ENCODE results near the gene TSR2.

Gene TSR2

GRCh38 chrX:54415534-54416350 is 24.5 kb upstream of the TSR2 start:
- Histone ChIP-seq H3K4me3 (ENCODE audit: low read depth, low read length) (no peak overlapping the region), H3K9me3 (no peaks in the 10 kb centered on the region), H3K27me3 (no peaks in the 10 kb centered on the region), H3K36me3 (no peaks in the 10 kb centered on the region), H3K4me1 (no peaks in the 10 kb centered on the region)
- no peak for DNase-seq
- no peak for TF ChIP-seq CTCF (IDR thresholded peaks at IDR 0.05; ENCODE audit: low read depth, low read length)

DNA sequence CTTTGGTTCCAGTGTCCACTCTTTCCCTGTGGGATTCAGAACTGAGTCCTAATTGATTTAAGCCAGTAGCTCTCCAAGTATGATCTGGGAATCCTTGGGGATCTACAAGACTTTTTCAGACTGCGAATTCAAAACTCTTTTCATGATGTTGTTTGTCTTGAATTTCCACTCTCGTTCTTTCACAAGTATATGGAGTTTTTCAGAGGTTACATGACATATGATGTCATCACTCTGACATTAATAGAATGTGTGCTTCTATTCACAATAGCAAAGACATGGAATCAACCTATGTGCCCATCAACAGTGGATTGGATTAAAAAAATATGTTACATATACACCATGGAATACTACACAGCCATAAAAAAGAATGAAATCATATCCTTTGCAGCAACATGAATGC is 23.2 kb upstream of the TSR2 start:
- no peaks in the 10 kb centered on the region for H3K4me1 ChIP-seq

GRCh38 chrX:54419559-54420302 is 20.5 kb upstream of the TSR2 start:
- H3K9me3 ChIP-seq: no peaks in the 10 kb centered on the region
- H3K4me1 ChIP-seq: no peaks in the 10 kb centered on the region
- H3K27me3 ChIP-seq: no peaks in the 10 kb centered on the region
- no peak for TF ChIP-seq CTCF (IDR thresholded peaks at IDR 0.05; ENCODE audit: low read depth, low read length)
- no peak overlapping the region for H3K4me3 ChIP-seq (ENCODE audit: low read depth, low read length)
- H3K36me3 ChIP-seq: no peaks in the 10 kb centered on the region
- DNase-seq: no peak

More for the DNA sequence above, 23.2 kb upstream of the TSR2 start:
- DNase-seq: no peak
- Histone ChIP-seq H3K36me3 (no peaks in the 10 kb centered on the region), H3K9me3 (no peaks in the 10 kb centered on the region), H3K4me3 (ENCODE audit: low read depth, low read length) (no peak overlapping the region), H3K27me3 (no peaks in the 10 kb centered on the region)
- TF ChIP-seq CTCF (IDR thresholded peaks at IDR 0.05; ENCODE audit: low read depth, low read length): no peak

GRCh38 chrX:54422168-54422567 is 18.0 kb upstream of the TSR2 start:
- H3K4me1 ChIP-seq: no peaks in the 10 kb centered on the region
- no peaks in the 10 kb centered on the region for H3K36me3 ChIP-seq
- no peak for DNase-seq
- no peak for TF ChIP-seq CTCF (IDR thresholded peaks at IDR 0.05; ENCODE audit: low read depth, low read length)
- H3K9me3 ChIP-seq: no peaks in the 10 kb centered on the region
- H3K27me3 ChIP-seq: no peaks in the 10 kb centered on the region
- H3K4me3 ChIP-seq (ENCODE audit: low read depth, low read length): no peak overlapping the region

GRCh38 chrX:54423161-54423888 is 16.9 kb upstream of the TSR2 start:
- DNase-seq: no peak
- H3K4me3 ChIP-seq (ENCODE audit: low read depth, low read length): no peak overlapping the region
- H3K9me3 ChIP-seq: no peaks in the 10 kb centered on the region
- no peaks in the 10 kb centered on the region for H3K4me1 ChIP-seq
- H3K27me3 ChIP-seq: no peaks in the 10 kb centered on the region
- no peak for TF ChIP-seq CTCF (IDR thresholded peaks at IDR 0.05; ENCODE audit: low read depth, low read length)
- no peaks in the 10 kb centered on the region for H3K36me3 ChIP-seq
